Effector CD4-positive, alpha-beta T cell (primary cell): ENCODE results near the gene TSPAN9.

Experiments
- DNase-seq: peaks from one replicate; pipeline ENCODE4 v3.0.0-alpha.2; 2020

TSPAN9 gene

GRCh38 chr12:3142386-3142785 lies 65.2 kb downstream of the TSPAN9 start:
- no peak for DNase-seq

- no peak for DNase-seq
Observed at GRCh38 chr12:3144495-3144894, 67.3 kb downstream of the TSPAN9 start.

GRCh38 chr12:3145033-3145432 lies 67.9 kb downstream of the TSPAN9 start:
- no peak for DNase-seq

GRCh38 chr12:3145546-3146310 lies 68.5 kb downstream of the TSPAN9 start:
- DNase-seq, result no peak

- no peak for DNase-seq
Observed at GRCh38 chr12:3147260-3147659, 70.1 kb downstream of the TSPAN9 start.

- DNase-seq, result no peak
Observed at GRCh38 chr12:3148366-3149000, 71.3 kb downstream of the TSPAN9 start.

- no peak for DNase-seq
Observed at GRCh38 chr12:3149515-3150307, 72.5 kb downstream of the TSPAN9 start.

- no peak for DNase-seq
Observed at GRCh38 chr12:3150308-3150670, 73.1 kb downstream of the TSPAN9 start.

GRCh38 chr12:3150931-3151835 lies 74.0 kb downstream of the TSPAN9 start:
- DNase-seq, result no peak

- no peak for DNase-seq
Observed at GRCh38 chr12:3152011-3152511, 74.9 kb downstream of the TSPAN9 start.

- DNase-seq, result no peak
Observed at GRCh38 chr12:3152892-3153291, 75.7 kb downstream of the TSPAN9 start.

GRCh38 chr12:3154006-3154405 lies 76.8 kb downstream of the TSPAN9 start:
- DNase-seq, result no peak

GRCh38 chr12:3155702-3156370 lies 78.7 kb downstream of the TSPAN9 start:
- DNase-seq, result no peak

- DNase-seq, result no peak
Observed at GRCh38 chr12:3157581-3158323, 80.6 kb downstream of the TSPAN9 start.

GRCh38 chr12:3158851-3159465 lies 81.8 kb downstream of the TSPAN9 start:
- no peak for DNase-seq

- no peak for DNase-seq
Observed at GRCh38 chr12:3160081-3160480, 82.9 kb downstream of the TSPAN9 start.

GRCh38 chr12:3161861-3162260 lies 84.7 kb downstream of the TSPAN9 start:
- no peak for DNase-seq

GRCh38 chr12:3164454-3165077 lies 87.4 kb downstream of the TSPAN9 start:
- DNase-seq, result no peak

GRCh38 chr12:3165078-3165980 lies 88.2 kb downstream of the TSPAN9 start:
- DNase-seq, result no peak
